OCI-LY3 (cell line): ENCODE measurements around the gene LIPG.

Experiments used
- CTCF ChIP-seq: fragments of 200-600, 300-600 bp; sonication (generic); IDR thresholded peaks from 2 replicates; pipeline ENCODE4 v1.5.1; 2014; ENCODE audit warnings: antibody characterized with exemption, low read length, low read depth
- EZH2phosphoT487 ChIP-seq: fragments of 200-600 bp; shearing (Covaris generic); IDR thresholded peaks from 2 replicates; pipeline ENCODE4 v1.6.1; 2018; ENCODE audit warnings: antibody characterized with exemption, mixed run types, low read depth

- TF ChIP-seq CTCF (no peak), EZH2phosphoT487 (no peak)
Observed at GRCh38 chr18:49529596-49529995, 32.3 kb upstream of the LIPG start.
